HepG2 (cell line): ENCODE data around the gene GDF15. TPM values are rescaled to one million over a fixed set of nuclear protein-coding genes. Genes with fewer than 3 reads are reported as not detected.

ENCODE experiments used
- DPF2 ChIP-seq: sonication (generic); formaldehyde crosslinking; IDR thresholded peaks from 2 replicates; pipeline ENCODE4 v1.4.0; 2020; ENCODE audit warnings: mild to moderate bottlenecking, low read depth, missing genetic modification reagents, borderline replicate concordance
- EHMT2 ChIP-seq: fragments of 200-600 bp; sonication (generic); IDR thresholded peaks from 2 replicates; pipeline ENCODE4 v1.7.0; 2017; ENCODE audit warnings: antibody characterized with exemption, low read depth, low read length, borderline replicate concordance
- FOXP1 ChIP-seq, 2 experiments: fragments of 450-650 bp in 1 of 2; IDR thresholded peaks; 2 replicates each; pipeline ENCODE4 v1.6.1; 2017 to 2018; ENCODE audit warnings: antibody characterized with exemption in 1 of 2
- KLF16 ChIP-seq, 2 experiments: sonication (generic) in 1 of 2; formaldehyde crosslinking in 1 of 2; IDR thresholded peaks; 2 replicates each; pipeline versions ENCODE4 v1.6.1 to v1.8.0; 2016 to 2023; ENCODE audit warnings: missing genetic modification reagents in 2 of 2, missing compliant biosample characterization in 1 of 2
- SOX13 ChIP-seq, 3 experiments: fragments of 450-650 bp in 1 of 3; sonication (generic) in 1 of 3; formaldehyde crosslinking in 1 of 3; IDR thresholded peaks in 2 of 3; conservative IDR thresholded peaks in 1 of 3; 2 replicates each; pipeline versions ENCODE4 v1.5.0 to v1.6.1; 2016 to 2020; ENCODE audit warnings: antibody characterized with exemption in 1 of 3, mild to moderate bottlenecking in 1 of 3, missing compliant biosample characterization in 1 of 3, missing genetic modification reagents in 1 of 3, moderate library complexity in 1 of 3
- TBL1XR1 ChIP-seq: fragments of 150-350 bp; IDR thresholded peaks from 2 replicates; pipeline ENCODE4 v1.6.1; 2014; ENCODE audit warnings: borderline replicate concordance, low read length; ENCODE audit not compliant: partially characterized antibody
- TEAD2 ChIP-seq: sonication (generic); formaldehyde crosslinking; IDR thresholded peaks from 2 replicates; pipeline ENCODE4 v1.9.0; 2021; ENCODE audit warnings: missing genetic modification reagents
- ZBTB38 ChIP-seq: sonication (generic); formaldehyde crosslinking; IDR thresholded peaks from 2 replicates; pipeline ENCODE4 v1.5.1; 2020; ENCODE audit warnings: mild to moderate bottlenecking, missing genetic modification reagents
- ZNF225 ChIP-seq: sonication (generic); formaldehyde crosslinking; IDR thresholded peaks from 2 replicates; pipeline ENCODE4 v1.4.0; 2020; ENCODE audit warnings: mild to moderate bottlenecking, missing genetic modification reagents
- ZNF747 ChIP-seq: sonication (generic); formaldehyde crosslinking; IDR thresholded peaks from 2 replicates; pipeline ENCODE4 v1.8.1; 2023; ENCODE audit warnings: missing genetic modification reagents, mild to moderate bottlenecking, borderline replicate concordance
- ZNF75D ChIP-seq: sonication (generic); formaldehyde crosslinking; IDR thresholded peaks from 2 replicates; pipeline ENCODE4 v1.8.1; 2023; ENCODE audit warnings: missing genetic modification reagents, mild to moderate bottlenecking, borderline replicate concordance
- polyA plus RNA-seq, 8 experiments: library from polyadenylated mRNA; depleted of rRNA in 3 of 8; stranded (reverse) in 7 of 8; unstranded in 1 of 8; fragments of >200 nt; fragmentation: Illumina TruSeq in 4 of 8; extraction: Trizol in 4 of 8; gene quantifications; 2 replicates each; pipeline versions ENCODE4 v1.2.1 to v1.2.3, GENCODE V29; 2011 to 2016; ENCODE audit warnings: low read depth in 4 of 8, missing spikeins in 1 of 8, mixed read lengths in 1 of 8; ENCODE audit not compliant: insufficient read depth in 1 of 8
- total RNA-seq, 5 experiments: library from RNA; depleted of rRNA; stranded (reverse); fragments of >200 nt; fragmentation: Illumina TruSeq; extraction: Trizol; gene quantifications; 2 replicates each; pipeline ENCODE4 v1.2.3, GENCODE V29; 2016; ENCODE audit warnings: low read depth in 1 of 5
- TF ChIP-seq, protein P1 (sequence below), 2 experiments: sonication (generic) in 1 of 2; formaldehyde crosslinking in 1 of 2; IDR thresholded peaks; 2 replicates each; pipeline versions ENCODE4 v1.4.0 to v1.6.1; 2018 to 2020; ENCODE audit warnings: missing genetic modification reagents in 2 of 2, borderline replicate concordance in 1 of 2, low read depth in 1 of 2, mild to moderate bottlenecking in 1 of 2, missing biosample characterization in 1 of 2
- TF ChIP-seq, protein P2 (sequence below): sonication (generic); formaldehyde crosslinking; IDR thresholded peaks from 2 replicates; pipeline ENCODE4 v1.4.0; 2020; ENCODE audit warnings: missing genetic modification reagents
- TF ChIP-seq, protein P3 (sequence below): sonication (generic); formaldehyde crosslinking; IDR thresholded peaks from 2 replicates; pipeline ENCODE4 v1.8.0; 2022; ENCODE audit warnings: missing genetic modification reagents, mild to moderate bottlenecking, borderline replicate concordance
- TF ChIP-seq, protein P4 (sequence below): sonication (generic); formaldehyde crosslinking; IDR thresholded peaks from 2 replicates; pipeline ENCODE4 v1.4.0; 2020; ENCODE audit warnings: missing genetic modification reagents
- TF ChIP-seq, protein P5 (sequence below): sonication (generic); formaldehyde crosslinking; IDR thresholded peaks from 2 replicates; pipeline ENCODE4 v1.4.0; 2020; ENCODE audit warnings: low read depth, mild to moderate bottlenecking, missing genetic modification reagents

The GDF15 gene
- total and polyA plus RNA-seq, 2 of the 13 experiments (the other 11 are each of a cell fraction or from before 2014, with no cell fraction given) = 146 to 422 TPM

DNA sequence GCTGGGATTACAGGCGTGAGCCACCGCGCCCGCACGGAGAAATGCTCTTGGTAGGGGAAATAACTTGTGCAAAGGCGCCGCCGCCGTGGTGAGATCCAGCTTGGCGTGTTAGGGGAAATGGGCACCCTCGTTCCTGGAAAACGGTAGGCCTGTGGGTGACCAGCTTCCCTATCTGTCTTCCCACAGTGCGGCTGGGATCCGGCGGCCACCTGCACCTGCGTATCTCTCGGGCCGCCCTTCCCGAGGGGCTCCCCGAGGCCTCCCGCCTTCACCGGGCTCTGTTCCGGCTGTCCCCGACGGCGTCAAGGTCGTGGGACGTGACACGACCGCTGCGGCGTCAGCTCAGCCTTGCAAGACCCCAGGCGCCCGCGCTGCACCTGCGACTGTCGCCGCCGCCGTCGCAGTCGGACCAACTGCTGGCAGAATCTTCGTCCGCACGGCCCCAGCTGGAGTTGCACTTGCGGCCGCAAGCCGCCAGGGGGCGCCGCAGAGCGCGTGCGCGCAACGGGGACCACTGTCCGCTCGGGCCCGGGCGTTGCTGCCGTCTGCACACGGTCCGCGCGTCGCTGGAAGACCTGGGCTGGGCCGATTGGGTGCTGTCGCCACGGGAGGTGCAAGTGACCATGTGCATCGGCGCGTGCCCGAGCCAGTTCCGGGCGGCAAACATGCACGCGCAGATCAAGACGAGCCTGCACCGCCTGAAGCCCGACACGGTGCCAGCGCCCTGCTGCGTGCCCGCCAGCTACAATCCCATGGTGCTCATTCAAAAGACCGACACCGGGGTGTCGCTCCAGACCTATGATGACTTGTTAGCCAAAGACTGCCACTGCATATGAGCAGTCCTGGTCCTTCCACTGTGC, 2.4 kb downstream of the GDF15 start (continued):
- TF ChIP-seq, protein P1, sequence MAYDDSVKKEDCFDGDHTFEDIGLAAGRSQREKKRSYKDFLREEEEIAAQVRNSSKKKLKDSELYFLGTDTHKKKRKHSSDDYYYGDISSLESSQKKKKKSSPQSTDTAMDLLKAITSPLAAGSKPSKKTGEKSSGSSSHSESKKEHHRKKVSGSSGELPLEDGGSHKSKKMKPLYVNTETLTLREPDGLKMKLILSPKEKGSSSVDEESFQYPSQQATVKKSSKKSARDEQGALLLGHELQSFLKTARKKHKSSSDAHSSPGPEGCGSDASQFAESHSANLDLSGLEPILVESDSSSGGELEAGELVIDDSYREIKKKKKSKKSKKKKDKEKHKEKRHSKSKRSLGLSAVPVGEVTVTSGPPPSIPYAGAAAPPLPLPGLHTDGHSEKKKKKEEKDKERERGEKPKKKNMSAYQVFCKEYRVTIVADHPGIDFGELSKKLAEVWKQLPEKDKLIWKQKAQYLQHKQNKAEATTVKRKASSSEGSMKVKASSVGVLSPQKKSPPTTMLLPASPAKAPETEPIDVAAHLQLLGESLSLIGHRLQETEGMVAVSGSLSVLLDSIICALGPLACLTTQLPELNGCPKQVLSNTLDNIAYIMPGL (CRISPR knock-in tag; IDR thresholded peaks at IDR 0.05; ENCODE audit: borderline replicate concordance in 1 of 2, low read depth in 1 of 2) = peak; percentile 90 to 95; a peak in 3 of 4 replicates
- TF ChIP-seq TEAD2 (0 out of 2 replicates have a peak, but pooled peaks have one; percentile 16), FOXP1 (IDR thresholded peaks at IDR 0.05) (no peak), FOXP1 (CRISPR knock-in tag; IDR thresholded peaks at IDR 0.05) (no peak), ZNF225 (no peak), ZNF747 (CRISPR knock-in tag) (peak; percentile 67), EHMT2 (no peak), ZBTB38 (CRISPR knock-in tag) (peak; percentile 100), SOX13 (IDR thresholded peaks at IDR 0.05) (no peak), SOX13 (CRISPR knock-in tag; conservative IDR thresholded peaks at IDR 0.05 in 1 of 2, IDR thresholded peaks at IDR 0.05 in 1 of 2) (peak in 1 of 2 experiments; percentile 32; a peak in 1 of 4 replicates), TBL1XR1 (no peak), KLF16 (CRISPR knock-in tag; IDR thresholded peaks at IDR 0.05) (peak in 1 of 2 experiments; percentile 74; a peak in 1 of 4 replicates), DPF2 (no peak), ZNF75D (no peak)
- TF ChIP-seq, protein P2, sequence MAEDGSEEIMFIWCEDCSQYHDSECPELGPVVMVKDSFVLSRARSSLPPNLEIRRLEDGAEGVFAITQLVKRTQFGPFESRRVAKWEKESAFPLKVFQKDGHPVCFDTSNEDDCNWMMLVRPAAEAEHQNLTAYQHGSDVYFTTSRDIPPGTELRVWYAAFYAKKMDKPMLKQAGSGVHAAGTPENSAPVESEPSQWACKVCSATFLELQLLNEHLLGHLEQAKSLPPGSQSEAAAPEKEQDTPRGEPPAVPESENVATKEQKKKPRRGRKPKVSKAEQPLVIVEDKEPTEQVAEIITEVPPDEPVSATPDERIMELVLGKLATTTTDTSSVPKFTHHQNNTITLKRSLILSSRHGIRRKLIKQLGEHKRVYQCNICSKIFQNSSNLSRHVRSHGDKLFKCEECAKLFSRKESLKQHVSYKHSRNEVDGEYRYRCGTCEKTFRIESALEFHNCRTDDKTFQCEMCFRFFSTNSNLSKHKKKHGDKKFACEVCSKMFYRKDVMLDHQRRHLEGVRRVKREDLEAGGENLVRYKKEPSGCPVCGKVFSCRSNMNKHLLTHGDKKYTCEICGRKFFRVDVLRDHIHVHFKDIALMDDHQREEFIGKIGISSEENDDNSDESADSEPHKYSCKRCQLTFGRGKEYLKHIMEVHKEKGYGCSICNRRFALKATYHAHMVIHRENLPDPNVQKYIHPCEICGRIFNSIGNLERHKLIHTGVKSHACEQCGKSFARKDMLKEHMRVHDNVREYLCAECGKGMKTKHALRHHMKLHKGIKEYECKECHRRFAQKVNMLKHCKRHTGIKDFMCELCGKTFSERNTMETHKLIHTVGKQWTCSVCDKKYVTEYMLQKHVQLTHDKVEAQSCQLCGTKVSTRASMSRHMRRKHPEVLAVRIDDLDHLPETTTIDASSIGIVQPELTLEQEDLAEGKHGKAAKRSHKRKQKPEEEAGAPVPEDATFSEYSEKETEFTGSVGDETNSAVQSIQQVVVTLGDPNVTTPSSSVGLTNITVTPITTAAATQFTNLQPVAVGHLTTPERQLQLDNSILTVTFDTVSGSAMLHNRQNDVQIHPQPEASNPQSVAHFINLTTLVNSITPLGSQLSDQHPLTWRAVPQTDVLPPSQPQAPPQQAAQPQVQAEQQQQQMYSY (CRISPR knock-in tag) = peak; percentile 58
- TF ChIP-seq, protein P3, sequence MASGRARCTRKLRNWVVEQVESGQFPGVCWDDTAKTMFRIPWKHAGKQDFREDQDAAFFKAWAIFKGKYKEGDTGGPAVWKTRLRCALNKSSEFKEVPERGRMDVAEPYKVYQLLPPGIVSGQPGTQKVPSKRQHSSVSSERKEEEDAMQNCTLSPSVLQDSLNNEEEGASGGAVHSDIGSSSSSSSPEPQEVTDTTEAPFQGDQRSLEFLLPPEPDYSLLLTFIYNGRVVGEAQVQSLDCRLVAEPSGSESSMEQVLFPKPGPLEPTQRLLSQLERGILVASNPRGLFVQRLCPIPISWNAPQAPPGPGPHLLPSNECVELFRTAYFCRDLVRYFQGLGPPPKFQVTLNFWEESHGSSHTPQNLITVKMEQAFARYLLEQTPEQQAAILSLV (CRISPR knock-in tag) = peak; percentile 91
- TF ChIP-seq, protein P4, sequence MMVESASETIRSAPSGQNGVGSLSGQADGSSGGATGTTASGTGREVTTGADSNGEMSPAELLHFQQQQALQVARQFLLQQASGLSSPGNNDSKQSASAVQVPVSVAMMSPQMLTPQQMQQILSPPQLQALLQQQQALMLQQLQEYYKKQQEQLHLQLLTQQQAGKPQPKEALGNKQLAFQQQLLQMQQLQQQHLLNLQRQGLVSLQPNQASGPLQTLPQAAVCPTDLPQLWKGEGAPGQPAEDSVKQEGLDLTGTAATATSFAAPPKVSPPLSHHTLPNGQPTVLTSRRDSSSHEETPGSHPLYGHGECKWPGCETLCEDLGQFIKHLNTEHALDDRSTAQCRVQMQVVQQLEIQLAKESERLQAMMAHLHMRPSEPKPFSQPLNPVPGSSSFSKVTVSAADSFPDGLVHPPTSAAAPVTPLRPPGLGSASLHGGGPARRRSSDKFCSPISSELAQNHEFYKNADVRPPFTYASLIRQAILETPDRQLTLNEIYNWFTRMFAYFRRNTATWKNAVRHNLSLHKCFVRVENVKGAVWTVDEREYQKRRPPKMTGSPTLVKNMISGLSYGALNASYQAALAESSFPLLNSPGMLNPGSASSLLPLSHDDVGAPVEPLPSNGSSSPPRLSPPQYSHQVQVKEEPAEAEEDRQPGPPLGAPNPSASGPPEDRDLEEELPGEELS (CRISPR knock-in tag) = no peak; the same call in 1 of the 2 replicates
- TF ChIP-seq, protein P5, sequence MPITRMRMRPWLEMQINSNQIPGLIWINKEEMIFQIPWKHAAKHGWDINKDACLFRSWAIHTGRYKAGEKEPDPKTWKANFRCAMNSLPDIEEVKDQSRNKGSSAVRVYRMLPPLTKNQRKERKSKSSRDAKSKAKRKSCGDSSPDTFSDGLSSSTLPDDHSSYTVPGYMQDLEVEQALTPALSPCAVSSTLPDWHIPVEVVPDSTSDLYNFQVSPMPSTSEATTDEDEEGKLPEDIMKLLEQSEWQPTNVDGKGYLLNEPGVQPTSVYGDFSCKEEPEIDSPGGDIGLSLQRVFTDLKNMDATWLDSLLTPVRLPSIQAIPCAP = 0 out of 2 replicates have a peak, but pooled peaks have one; percentile 64
